GM21515 (cell line): Measurements from ENCODE around the gene DTX4.

Experiments used
- ATAC-seq: cut with Tn5 transposase; IDR thresholded peaks from one replicate; pipeline ENCODE4 v1.9.1; 2021; ENCODE audit not compliant: unreplicated experiment

Gene DTX4

GRCh38 chr11:59216641-59217564, 45.0 kb downstream of the DTX4 start:
- peak; percentile 83 for ATAC-seq

- ATAC-seq, result no peak
These were observed 46.4 kb downstream of the DTX4 start for GRCh38 chr11:59218319-59218718.

- no peak for ATAC-seq
These were observed 47.0 kb downstream of the DTX4 start for GRCh38 chr11:59218893-59219292.

GRCh38 chr11:59219836-59220235, 47.9 kb downstream of the DTX4 start:
- ATAC-seq, result no peak

GRCh38 chr11:59221441-59221840, 49.5 kb downstream of the DTX4 start:
- no peak for ATAC-seq

GRCh38 chr11:59222464-59223060, 50.6 kb downstream of the DTX4 start:
- no peak for ATAC-seq

- ATAC-seq, result no peak
These were observed 51.2 kb downstream of the DTX4 start for GRCh38 chr11:59223177-59223576.

DNA sequence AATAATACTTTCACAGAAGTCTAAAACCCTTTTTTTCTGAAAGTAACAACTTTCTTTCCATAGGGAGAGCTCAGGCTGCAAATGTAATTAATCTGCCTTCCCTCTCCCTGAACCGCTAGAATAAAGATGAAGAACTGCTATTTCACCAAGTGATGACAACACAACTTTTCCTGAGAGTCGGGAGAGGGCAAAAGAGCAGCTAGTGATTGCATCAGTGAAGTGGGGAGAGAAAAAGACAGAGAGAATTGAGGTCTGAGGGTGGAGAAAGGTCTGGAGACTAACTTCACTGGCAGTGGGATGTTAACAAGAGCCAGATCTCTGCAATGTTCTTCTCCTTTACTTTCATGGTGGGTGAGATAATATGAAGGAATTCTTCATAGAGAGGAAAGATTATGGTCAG, 51.7 kb downstream of the DTX4 start:
- ATAC-seq, result no peak

DNA sequence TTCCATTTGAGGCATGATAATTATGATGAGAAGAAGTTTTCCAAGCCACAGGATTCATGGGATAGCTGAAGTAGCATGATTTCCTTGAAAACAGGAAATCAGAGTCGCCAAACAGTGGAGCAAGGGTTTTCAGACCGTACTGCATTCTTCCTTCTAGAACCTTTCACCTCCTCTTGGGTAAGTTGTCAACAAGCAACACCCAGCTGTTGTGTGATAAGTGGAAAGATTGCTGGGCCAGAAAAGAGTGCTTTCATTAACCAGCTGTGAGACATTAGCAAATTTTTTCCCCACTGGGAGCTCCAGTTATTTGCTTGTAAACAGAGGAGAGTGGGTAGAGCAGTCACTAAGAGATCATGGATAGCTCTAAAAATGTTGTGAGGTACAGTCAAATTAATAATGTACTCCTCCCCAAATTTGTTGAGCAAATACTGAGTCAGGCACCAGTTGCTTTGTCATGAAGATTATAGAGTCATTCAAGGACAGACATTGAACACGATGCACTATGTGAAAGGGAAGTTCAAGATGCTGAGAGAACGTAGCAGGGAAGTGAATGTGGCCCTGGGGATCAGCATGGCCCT, 52.5 kb downstream of the DTX4 start:
- peak; percentile 35 for ATAC-seq

GRCh38 chr11:59225017-59225416, 53.1 kb downstream of the DTX4 start:
- peak; percentile 50 for ATAC-seq

- ATAC-seq, result no peak
These were observed 54.5 kb downstream of the DTX4 start for GRCh38 chr11:59226396-59226795.

DNA sequence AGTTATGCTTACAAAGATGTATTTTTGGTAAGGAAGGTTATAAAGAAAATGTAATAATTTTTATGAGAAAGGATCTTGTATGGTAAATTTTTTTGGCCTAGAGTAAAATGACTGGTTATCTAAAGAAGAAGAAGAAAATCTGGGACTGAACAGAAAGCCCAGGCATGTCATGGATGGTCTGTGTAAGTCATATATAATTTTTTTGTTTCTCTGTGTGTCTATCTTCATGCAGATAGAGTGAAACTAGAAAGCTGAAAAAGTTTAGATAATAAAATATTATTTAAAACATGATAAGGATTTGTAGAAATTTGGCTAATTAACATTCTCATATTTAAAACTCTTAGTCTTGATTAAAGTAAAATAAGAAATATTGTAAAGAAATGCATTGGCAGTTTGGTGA, 68.4 kb downstream of the DTX4 start:
- ATAC-seq, result no peak

GRCh38 chr11:59243633-59244032, 71.7 kb downstream of the DTX4 start:
- no peak for ATAC-seq

GRCh38 chr11:59247531-59248227, 75.7 kb downstream of the DTX4 start:
- no peak for ATAC-seq

- no peak for ATAC-seq
These were observed 77.6 kb downstream of the DTX4 start for GRCh38 chr11:59249535-59249934.

DNA sequence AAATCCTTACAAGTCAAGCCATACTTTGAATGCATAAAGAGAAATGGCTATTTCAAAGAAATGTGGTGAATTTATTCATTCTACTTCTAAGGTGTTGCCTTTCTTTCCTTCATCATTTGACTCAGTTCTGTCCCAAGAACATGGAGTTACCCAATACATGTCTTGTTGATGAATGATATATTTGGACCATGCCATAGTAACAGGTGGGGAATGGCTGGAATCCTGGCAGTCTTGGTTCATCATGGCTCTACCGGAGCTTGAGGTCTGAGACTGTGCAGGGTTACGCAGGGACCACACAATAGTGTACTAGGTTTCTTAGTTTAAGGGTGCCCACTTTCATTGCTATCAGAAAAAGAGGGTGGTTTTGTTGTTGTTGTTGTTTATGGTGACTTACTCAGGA, 81.1 kb downstream of the DTX4 start:
- ATAC-seq, result no peak

DNA sequence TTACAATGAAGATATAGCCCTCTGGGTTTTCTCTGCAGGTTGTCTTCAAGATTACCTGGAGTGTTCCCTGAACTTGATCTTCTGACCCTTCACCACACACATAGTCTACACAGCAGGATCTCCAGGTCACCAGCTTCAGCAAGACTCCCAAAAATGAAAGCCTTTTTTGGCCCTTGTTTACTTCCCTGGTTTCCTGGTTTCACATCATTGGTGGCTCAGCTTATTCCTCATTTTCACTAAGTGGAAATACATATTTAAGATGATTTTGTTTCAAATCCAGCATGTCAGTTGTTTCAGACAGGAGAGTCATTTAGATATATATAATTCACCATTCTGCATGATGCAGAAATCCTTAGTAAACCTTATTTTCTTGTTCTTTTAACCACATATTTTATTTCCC, 82.4 kb downstream of the DTX4 start:
- ATAC-seq, result no peak

- ATAC-seq, result no peak
These were observed 83.3 kb downstream of the DTX4 start for GRCh38 chr11:59255281-59255680.
